Upper lobe of left lung (tissue), 6 donors: ENCODE measurements around the gene XRCC1. TPM values are rescaled to one million over a fixed set of nuclear protein-coding genes. Genes with fewer than 3 reads are reported as not detected.

ENCODE experiments used
- ATAC-seq, 2 donors: fragments of 200-7000 bp; cut with Tn5 transposase; one replicate each; pipeline ENCODE4 v1.9.1; 2022; ENCODE audit warnings: mild to moderate bottlenecking in 2 of 2, moderate library complexity in 2 of 2; ENCODE audit not compliant: low FRiP score in 2 of 2
- DNase-seq, 2 donors: peaks; one replicate each; pipeline ENCODE4 v3.0.0-alpha.2; 2019 to 2020
- H3K27ac ChIP-seq, 4 donors: fragments of 200-600 bp; sonication (generic); one replicate each; pipeline ENCODE4 v1.5.1; 2016 to 2019
- H3K27me3 ChIP-seq, 4 donors: fragments of 200-600 bp; sonication (generic); one replicate each; pipeline ENCODE4 v1.5.1; 2017 to 2019
- H3K36me3 ChIP-seq, 4 donors: fragments of 200-600 bp; sonication (generic); one replicate each; pipeline ENCODE4 v1.5.1; 2016 to 2019
- H3K4me1 ChIP-seq, 4 donors: fragments of 200-600 bp; sonication (generic); one replicate each; pipeline ENCODE4 v1.5.1; 2018 to 2019
- H3K4me3 ChIP-seq, 4 donors: fragments of 200-600 bp; sonication (generic); one replicate each; pipeline ENCODE4 v1.5.1; 2017 to 2019; ENCODE audit warnings: mild to moderate bottlenecking in 2 of 4, moderate library complexity in 1 of 4
- H3K9me3 ChIP-seq, 4 donors: fragments of 200-600 bp; sonication (generic); one replicate each; pipeline ENCODE4 v1.5.1; 2018 to 2019
- CTCF ChIP-seq, 6 experiments: fragments of 450-650 bp in 4 of 6; fragments of 200-600 bp in 2 of 6; sonication (generic) in 2 of 6; IDR thresholded peaks; one replicate each; pipeline ENCODE4 v1.5.1; 2016 to 2019; ENCODE audit warnings: antibody characterized with exemption in 6 of 6
- EP300 ChIP-seq, 4 donors: sonication (generic); formaldehyde crosslinking; IDR thresholded peaks; one replicate each; pipeline ENCODE4 v1.5.1; 2017; ENCODE audit warnings: antibody characterized with exemption in 4 of 4, control low read depth in 2 of 4
- POLR2A ChIP-seq, 4 donors: fragments of 450-650 bp; IDR thresholded peaks; one replicate each; pipeline ENCODE4 v1.5.1; 2016 to 2017; ENCODE audit warnings: antibody characterized with exemption in 4 of 4, mild to moderate bottlenecking in 2 of 4
- POLR2AphosphoS5 ChIP-seq, 2 donors: sonication (generic); formaldehyde crosslinking; IDR thresholded peaks; one replicate each; pipeline ENCODE4 v1.5.1; 2017; ENCODE audit warnings: antibody characterized with exemption in 2 of 2
- WGBS, 2 donors: methylation state at CpG; one replicate each; pipeline ENCODE4 v1.1.5; 2017 to 2018; 5-methylcytosine and 5-hydroxymethylcytosine counted together
- total RNA-seq, 6 donors: library from RNA; depleted of rRNA in 4 of 6; stranded (reverse); fragments of >200 nt in 4 of 6; gene quantifications; one replicate each; pipeline versions ENCODE4 v1.1.0 to v1.2.1, GENCODE V29; 2016 to 2021
- donor health status: DM: no; HTN: no; CAD: no; lungs with moderate emphysema.
- donor health status: DM: no; HTN: yes; CAD: no; lungs with severe emphysema.

The XRCC1 gene
- total RNA-seq, 6 donors from 2014 or later = 24.2 to 30.1 (median 26.4) TPM

DNA sequence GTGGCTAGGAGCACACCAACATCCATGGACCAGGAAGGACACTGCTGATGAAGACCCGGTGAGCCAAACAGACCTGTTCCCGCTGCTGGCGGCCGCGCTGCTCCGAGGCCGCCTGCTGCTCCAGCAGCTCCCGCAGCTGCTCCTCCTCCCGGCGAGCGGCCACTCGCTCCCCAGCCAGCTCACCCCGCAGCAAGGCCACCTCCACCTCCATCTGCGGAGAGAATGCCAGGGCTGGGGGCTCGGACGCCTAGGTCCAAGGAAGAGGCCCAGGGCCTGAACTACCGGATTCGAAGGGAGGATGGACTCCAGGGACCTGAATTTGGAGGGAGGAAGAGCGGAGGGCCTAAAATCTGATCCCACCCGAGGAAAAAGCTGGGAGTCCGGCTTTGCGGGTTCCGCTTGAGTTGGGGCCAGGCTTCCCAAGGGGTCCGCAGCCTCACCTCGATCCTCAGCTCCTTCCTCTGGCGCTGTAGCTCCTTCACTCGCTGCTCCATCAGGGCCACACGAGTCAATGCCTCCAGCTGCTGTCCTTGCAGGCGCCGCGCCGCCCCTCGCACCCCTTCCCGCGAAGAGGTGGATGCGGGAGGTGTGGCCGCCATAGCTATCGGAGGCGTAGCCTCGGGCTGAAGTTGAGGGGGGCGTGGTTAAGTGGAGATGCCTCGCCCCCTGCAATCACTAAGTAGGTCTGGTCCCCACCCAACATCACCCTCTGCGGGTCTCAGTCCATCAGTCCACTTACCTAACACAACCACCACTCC, 73.5 kb downstream of the XRCC1 start:
- Histone ChIP-seq H3K27ac (no peak overlapping the region), H3K27me3 (no peaks in the 10 kb centered on the region), H3K4me3 (no peak overlapping the region), H3K9me3 (no peaks in the 10 kb centered on the region), H3K4me1 (peaks cover 8 to 21% (median 14%) of the 10 kb centered on the region in 4 donors), H3K36me3 (peaks cover 0 to 21% (median 8%) of the 10 kb centered on the region in 4 donors)
- TF ChIP-seq POLR2AphosphoS5 (IDR thresholded peaks at IDR 0.05) (no peak), CTCF (IDR thresholded peaks at IDR 0.05) (no peak), POLR2A (IDR thresholded peaks at IDR 0.05) (no peak), EP300 (IDR thresholded peaks at IDR 0.05) (no peak)
- ATAC-seq = no peak
- 82 to 83% methylated on average over 43 of the region's 43 CpGs for WGBS, 2 donors
- peak in 1 of 2 donors; percentile 79 for DNase-seq

- H3K36me3 ChIP-seq = peaks cover 0 to 34% (median 22%) of the 10 kb centered on the region in 4 donors
- TF ChIP-seq EP300 (IDR thresholded peaks at IDR 0.05) (no peak), POLR2AphosphoS5 (IDR thresholded peaks at IDR 0.05) (no peak), CTCF (IDR thresholded peaks at IDR 0.05) (no peak), POLR2A (IDR thresholded peaks at IDR 0.05) (no peak)
- 80 to 82% methylated on average over 3 of the region's 3 CpGs for whole genome bisulfite sequencing, 2 donors
These were observed 76.3 kb downstream of the XRCC1 start for GRCh38 chr19:43499042-43499441.

DNA sequence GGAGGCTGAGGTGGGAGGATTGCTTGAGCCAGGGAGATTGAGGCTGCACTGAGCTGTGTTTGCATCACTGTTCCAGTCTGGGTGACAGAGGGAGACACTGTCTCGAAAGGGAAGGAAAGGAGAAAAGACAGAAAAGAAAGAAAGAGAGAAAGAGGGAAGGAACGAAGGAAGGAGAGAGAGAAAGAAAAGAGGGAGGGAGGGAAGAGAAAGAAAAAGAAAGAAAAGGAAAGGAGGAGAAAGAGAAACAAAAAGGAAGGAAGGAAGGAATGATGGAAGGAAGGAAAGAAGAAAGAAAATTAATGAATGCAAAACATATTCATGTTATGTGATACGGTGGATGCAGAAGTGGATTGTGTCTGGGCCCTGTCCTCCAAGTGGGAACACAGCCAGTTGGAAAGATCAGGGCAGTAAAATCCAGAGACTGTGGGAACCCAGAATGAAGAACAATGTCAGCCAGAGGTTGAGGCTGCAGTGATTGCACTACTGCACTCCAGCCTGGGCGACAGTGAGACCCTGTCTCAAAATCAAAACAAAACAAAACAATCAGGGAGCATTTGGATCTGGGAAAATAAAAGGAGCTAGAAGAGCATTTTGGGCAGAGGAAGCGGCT, 77.0 kb downstream of the XRCC1 start:
- Histone ChIP-seq H3K4me1 (peaks cover 0 to 4% (median 2%) of the 10 kb centered on the region in 4 donors), H3K9me3 (no peaks in the 10 kb centered on the region), H3K27ac (no peak overlapping the region), H3K4me3 (no peak overlapping the region), H3K36me3 (peaks cover 0 to 35% (median 23%) of the 10 kb centered on the region in 4 donors), H3K27me3 (no peaks in the 10 kb centered on the region)
- ATAC-seq = no peak
- WGBS, 2 donors = 79 to 83% methylated on average over 5 of the region's 5 CpGs
- TF ChIP-seq POLR2AphosphoS5 (IDR thresholded peaks at IDR 0.05) (no peak), POLR2A (IDR thresholded peaks at IDR 0.05) (no peak), CTCF (IDR thresholded peaks at IDR 0.05) (no peak), EP300 (IDR thresholded peaks at IDR 0.05) (no peak)
- DNase-seq = no peak

More at GRCh38 chr19:43499042-43499441, 76.3 kb downstream of the XRCC1 start:
- H3K4me1 ChIP-seq = peaks cover 0 to 10% (median 3%) of the 10 kb centered on the region in 4 donors
- no peak overlapping the region for H3K4me3 ChIP-seq
- DNase-seq (no peak), ATAC-seq (no peak)
- H3K27ac ChIP-seq = no peak overlapping the region
- H3K9me3 ChIP-seq = no peaks in the 10 kb centered on the region
- H3K27me3 ChIP-seq = no peaks in the 10 kb centered on the region

DNA sequence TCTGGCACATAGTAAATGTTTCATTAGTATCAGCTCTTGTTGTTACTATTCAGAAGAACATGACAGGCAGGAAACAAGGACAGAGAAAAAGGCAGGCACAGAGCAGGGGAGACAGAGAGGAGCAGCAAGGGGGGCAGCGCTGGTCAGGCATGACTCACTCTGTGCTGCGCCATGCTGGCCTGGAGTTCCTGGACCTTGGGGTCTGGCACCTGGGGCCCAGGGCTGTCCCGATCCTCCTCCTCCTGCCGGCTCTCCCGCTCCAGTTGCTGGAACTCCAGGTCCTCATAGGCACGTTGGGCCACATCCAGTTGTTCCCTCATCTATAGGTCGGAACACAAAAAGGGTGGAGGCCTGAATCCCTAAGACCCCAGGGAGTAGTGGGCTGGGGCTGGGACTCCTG, 78.4 kb downstream of the XRCC1 start:
- ATAC-seq = no peak
- H3K4me1 ChIP-seq = no peaks in the 10 kb centered on the region
- H3K4me3 ChIP-seq = no peak overlapping the region
- TF ChIP-seq POLR2A (IDR thresholded peaks at IDR 0.05) = no peak
- TF ChIP-seq EP300 (IDR thresholded peaks at IDR 0.05) = no peak
- no peak for TF ChIP-seq POLR2AphosphoS5 (IDR thresholded peaks at IDR 0.05)
- no peak for TF ChIP-seq CTCF (IDR thresholded peaks at IDR 0.05)
- 94 to 98% methylated on average over 3 to 7 of the region's 7 CpGs for WGBS, 2 donors
- H3K27ac ChIP-seq = no peak overlapping the region
- peaks cover 0 to 35% (median 23%) of the 10 kb centered on the region in 4 donors for H3K36me3 ChIP-seq
- no peaks in the 10 kb centered on the region for H3K27me3 ChIP-seq
- DNase-seq = no peak
- H3K9me3 ChIP-seq = no peaks in the 10 kb centered on the region
